Measurements from ENCODE around the gene C6orf52. TPM values are rescaled to one million over a fixed set of nuclear protein-coding genes. Genes with fewer than 3 reads are reported as not detected.
"Not testable (repeated sequence)": the region's sequence is repeated elsewhere in the genome, so short reads cannot be mapped to it uniquely, and the experiment has no call there.

Gene C6orf52
- total and polyA plus RNA-seq, 2 donors (not counting 3 experiments of a cell fraction or from before 2014, with no cell fraction given), result 0.54 TPM; not detected in 1

GRCh38 chr6:10742251-10742650 is 47.8 kb upstream of the C6orf52 start:
- no peaks in the 10 kb centered on the region for H4K20me1 ChIP-seq (replicated peaks; ENCODE audit: control insufficient read depth, extremely low read depth, insufficient read depth, low read length)
- ChIA-PET POLR2A (no interaction called here), CTCF (interaction anchor here (1.2 to 1.8 kb wide), 2 partner anchors 15 to 17 kb away, joined by 4 read pairs; no protein-coding TSS in a partner anchor)
- no peaks in the 10 kb centered on the region for H3K9me3 ChIP-seq (replicated peaks; ENCODE audit: control insufficient read depth, insufficient read depth, low read length)
- H2AFZ ChIP-seq (ENCODE audit: low read depth, low read length), result no peak overlapping the region
- DNase-seq (ENCODE audit: low read depth, low spot score), result no peak
- dilution Hi-C loops (cut with MboI; ENCODE audit: extremely low pct_ligation_motif_present, low sequenced_read_pairs) (no loop called here), intact Hi-C loops (cut with micrococcal nuclease) (no loop called here)
- TF ChIP-seq JUN (IDR thresholded peaks at IDR 0.05; ENCODE audit: borderline replicate concordance, insufficient read depth, insufficient read length, low read depth) (no peak), MYC (IDR thresholded peaks at IDR 0.05; ENCODE audit: low read depth, low read length) (no peak), GATA2 (IDR thresholded peaks at IDR 0.05; ENCODE audit: insufficient read depth, insufficient read length, low read depth, low read length) (no peak), POLR2A (IDR thresholded peaks at IDR 0.05; ENCODE audit: low read depth, low read length) (no peak), CTCF (IDR thresholded peaks at IDR 0.05; ENCODE audit: extremely low read depth in 1 of 2, insufficient read depth in 1 of 2, low read depth in 1 of 2, low read length in 2 of 2) (no peak), EZH2 (IDR thresholded peaks at IDR 0.05; ENCODE audit: borderline replicate concordance, low read depth, low read length, severe bottlenecking) (no peak), FOS (IDR thresholded peaks at IDR 0.05; ENCODE audit: borderline replicate concordance, insufficient read depth, low read length) (no peak), MAX (IDR thresholded peaks at IDR 0.05; ENCODE audit: insufficient read depth, insufficient read length) (no peak), POLR2AphosphoS5 (IDR thresholded peaks at IDR 0.05; ENCODE audit: insufficient read depth, low read depth, low read length) (no peak)
- H3K79me2 ChIP-seq (ENCODE audit: control insufficient read depth, insufficient read depth, low read length), result no peaks in the 10 kb centered on the region
- no peak overlapping the region for H3K4me2 ChIP-seq (ENCODE audit: insufficient read depth, low read length)
- H3K36me3 ChIP-seq (ENCODE audit: control insufficient read depth in 2 of 2, extremely low read depth in 1 of 2, insufficient read depth in 2 of 2, low read length in 2 of 2), result no peaks in the 10 kb centered on the region
- H3K4me1 ChIP-seq (ENCODE audit: control insufficient read depth, extremely low read depth, insufficient read depth, low read length), result peaks cover 7% of the 10 kb centered on the region
- H3K27me3 ChIP-seq (ENCODE audit: control insufficient read depth in 2 of 2, insufficient read depth in 2 of 2, low read length in 2 of 2), result no peaks in the 10 kb centered on the region
- no peak for FAIRE-seq
- no peaks in the 10 kb centered on the region for H3K9me1 ChIP-seq (replicated peaks; ENCODE audit: control insufficient read depth, extremely low read depth, insufficient read depth, low read length)
- H3K4me3 ChIP-seq (replicated peaks in 1 of 3; ENCODE audit: insufficient read depth in 1 of 3, low read depth in 1 of 3, low read length in 3 of 3), result no peak overlapping the region
- H3K27ac ChIP-seq (ENCODE audit: insufficient read depth, low read depth, low read length), result no peak overlapping the region
- no peak overlapping the region for H3K9ac ChIP-seq (replicated peaks; ENCODE audit: extremely low read depth, insufficient read depth, low read length)
- no TSS peak for BruUV-seq (replicated peaks)

GRCh38 chr6:10741643-10742042 is 47.2 kb upstream of the C6orf52 start:
- H3K4me2 ChIP-seq (ENCODE audit: insufficient read depth, low read length); H3K79me2 ChIP-seq (ENCODE audit: control insufficient read depth, insufficient read depth, low read length); H3K36me3 ChIP-seq (ENCODE audit: control insufficient read depth in 2 of 2, extremely low read depth in 1 of 2, insufficient read depth in 2 of 2, low read length in 2 of 2); H3K9me1 ChIP-seq (replicated peaks; ENCODE audit: control insufficient read depth, extremely low read depth, insufficient read depth, low read length); BruUV-seq (replicated peaks); H3K4me1 ChIP-seq (ENCODE audit: control insufficient read depth, extremely low read depth, insufficient read depth, low read length); H4K20me1 ChIP-seq (replicated peaks; ENCODE audit: control insufficient read depth, extremely low read depth, insufficient read depth, low read length); DNase-seq (ENCODE audit: low read depth, low spot score); H3K4me3 ChIP-seq (replicated peaks in 1 of 3; ENCODE audit: insufficient read depth in 1 of 3, low read depth in 1 of 3, low read length in 3 of 3); H3K27me3 ChIP-seq (ENCODE audit: control insufficient read depth in 2 of 2, insufficient read depth in 2 of 2, low read length in 2 of 2); dilution Hi-C loops (cut with MboI; ENCODE audit: extremely low pct_ligation_motif_present, low sequenced_read_pairs); intact Hi-C loops (cut with micrococcal nuclease); FAIRE-seq; H2AFZ ChIP-seq (ENCODE audit: low read depth, low read length); H3K9me3 ChIP-seq (replicated peaks; ENCODE audit: control insufficient read depth, insufficient read depth, low read length); POLR2A ChIA-PET; H3K9ac ChIP-seq (replicated peaks; ENCODE audit: extremely low read depth, insufficient read depth, low read length); H3K27ac ChIP-seq (ENCODE audit: insufficient read depth, low read depth, low read length): not testable (repeated sequence)
- CTCF ChIA-PET, result interaction anchor here (0.7 kb wide), 1 partner anchor 74 kb away, joined by 3 read pairs; no protein-coding TSS in a partner anchor

Measured in endothelial cell of umbilical vein (primary cell).